Measurements from ENCODE around the gene EHF.
A peak's percentile ranks its signal among the peaks of the same experiment; 100 is the strongest.

The EHF gene

DNA sequence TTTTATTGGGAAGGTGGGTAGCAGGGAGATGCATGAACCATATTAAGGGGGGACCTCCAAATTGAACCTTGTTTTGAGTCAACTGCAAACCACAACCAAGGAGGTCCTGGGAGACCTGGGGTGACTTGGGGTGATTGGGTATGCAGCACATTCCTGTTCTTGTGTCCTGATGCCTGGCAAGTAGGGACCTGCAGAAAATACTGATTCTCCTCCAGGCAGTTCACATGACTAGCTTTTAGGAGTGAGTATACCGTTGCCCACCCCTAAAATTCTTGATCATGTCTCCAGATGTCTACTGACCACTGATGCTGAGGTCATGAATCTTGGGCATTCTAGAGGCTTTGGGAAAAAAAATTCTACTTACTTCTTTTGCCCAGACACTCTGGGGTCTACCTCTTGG is 6.3 kb downstream of the EHF start:
- no peak for DNase-seq

DNA sequence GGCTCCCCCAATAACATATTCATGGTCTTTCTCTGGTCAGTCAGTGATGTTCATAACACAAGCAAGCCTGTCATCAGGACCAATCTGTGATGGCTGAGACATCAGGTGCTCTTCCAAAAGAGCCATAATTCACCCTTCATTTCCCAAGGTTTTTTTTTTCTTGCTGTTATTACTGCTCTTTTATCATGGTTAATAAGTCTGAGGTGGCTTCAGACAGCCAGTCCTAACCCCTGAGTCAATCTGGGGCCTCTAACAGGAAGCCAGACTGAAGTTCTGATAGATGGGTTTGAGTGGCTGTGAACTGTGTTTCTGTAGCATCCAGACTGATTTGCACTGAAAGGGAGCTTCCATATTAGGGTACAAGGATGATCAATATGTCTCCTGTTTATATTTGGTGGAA is 8.8 kb downstream of the EHF start:
- DNase-seq: no peak

DNA sequence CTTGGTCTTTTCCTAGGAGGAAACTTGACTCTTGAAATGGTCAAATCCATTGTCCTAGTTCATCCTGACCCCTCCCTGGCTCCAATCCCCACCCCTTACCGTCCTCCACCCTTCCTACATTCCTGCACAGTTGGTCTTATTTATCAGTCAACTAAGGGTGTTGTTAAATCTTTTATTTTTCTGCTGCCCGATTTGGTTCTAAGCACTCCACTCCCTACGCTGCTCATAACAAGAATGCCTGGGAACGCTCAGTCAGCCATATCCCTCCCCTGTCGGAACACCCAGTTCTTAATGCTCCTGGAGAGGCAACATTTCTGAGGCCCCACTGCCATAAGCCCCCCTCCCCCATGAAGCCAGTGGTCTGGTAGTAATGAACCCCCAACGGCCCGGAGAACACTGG is 9.7 kb downstream of the EHF start:
- DNase-seq: no peak

DNA sequence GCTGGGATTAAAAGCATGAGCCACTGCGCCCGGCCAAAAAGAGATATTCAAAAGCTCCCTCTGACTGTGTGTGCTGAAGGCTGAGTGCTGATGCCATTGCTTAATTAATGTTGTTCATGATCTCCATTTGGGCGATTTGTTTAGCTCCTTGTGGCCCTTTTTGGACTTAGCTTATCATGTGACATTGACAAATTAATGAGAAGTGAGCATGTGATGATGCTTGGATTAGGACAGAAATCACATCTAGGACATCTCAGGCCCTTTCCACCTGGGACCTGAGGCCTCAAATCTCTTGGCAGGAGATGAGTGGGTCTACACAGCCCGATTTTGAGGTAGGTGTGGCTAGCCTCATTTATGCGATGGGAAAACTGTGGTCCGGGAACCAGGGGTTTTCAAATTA is 10.4 kb downstream of the EHF start:
- DNase-seq: no peak

DNA sequence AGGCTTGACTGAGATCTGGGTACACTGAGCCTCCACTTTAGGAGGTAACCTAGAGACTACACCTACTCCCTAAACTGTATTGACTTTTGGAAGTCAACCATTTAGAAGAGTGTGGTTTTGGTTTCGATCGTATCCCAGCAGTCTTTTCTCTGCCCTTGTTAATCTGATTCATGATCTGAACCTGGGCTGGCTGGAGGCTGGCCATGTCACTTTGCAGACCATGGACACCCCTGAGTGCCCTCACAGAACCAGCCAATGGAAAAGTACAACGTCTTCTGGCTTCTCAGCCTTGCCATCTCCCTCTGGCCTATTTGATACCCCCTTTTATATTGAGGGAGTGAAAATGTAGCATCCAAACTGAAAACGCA is 10.8 kb downstream of the EHF start:
- DNase-seq: peak; percentile 55

DNA sequence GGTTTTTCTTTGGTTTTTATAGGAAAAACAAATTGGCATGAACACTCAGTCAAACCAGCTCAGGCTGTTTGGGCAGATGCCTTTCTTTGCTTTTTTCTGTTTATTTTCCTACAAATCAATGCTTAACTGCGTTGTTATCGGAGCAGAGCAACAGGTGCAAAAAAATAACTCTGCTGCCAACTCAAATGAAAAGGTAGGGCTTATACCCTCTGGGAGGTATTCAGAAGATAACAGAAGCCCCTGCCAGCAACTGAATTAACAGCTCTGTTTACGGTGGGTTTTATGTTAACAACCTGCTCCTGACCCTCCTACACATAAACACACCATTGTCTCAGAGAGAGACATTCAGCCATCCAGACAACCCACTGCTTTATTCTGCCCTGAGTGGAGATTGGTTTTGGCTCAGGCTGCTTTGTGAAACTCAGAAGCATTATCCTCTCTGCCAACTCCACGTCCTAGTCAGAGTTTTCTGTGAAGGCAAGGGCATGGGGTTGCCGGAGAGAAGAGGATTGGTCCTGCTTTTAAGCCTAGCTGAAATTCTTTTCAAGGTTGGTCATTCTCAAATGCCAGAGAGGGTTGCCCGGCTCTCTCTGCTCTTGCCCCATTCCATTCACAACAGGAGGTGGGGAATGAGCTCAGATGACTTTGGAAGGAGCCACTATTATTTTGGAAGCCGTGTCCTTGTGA is 11.4 kb downstream of the EHF start:
- DNase-seq: peak; percentile 64

DNA sequence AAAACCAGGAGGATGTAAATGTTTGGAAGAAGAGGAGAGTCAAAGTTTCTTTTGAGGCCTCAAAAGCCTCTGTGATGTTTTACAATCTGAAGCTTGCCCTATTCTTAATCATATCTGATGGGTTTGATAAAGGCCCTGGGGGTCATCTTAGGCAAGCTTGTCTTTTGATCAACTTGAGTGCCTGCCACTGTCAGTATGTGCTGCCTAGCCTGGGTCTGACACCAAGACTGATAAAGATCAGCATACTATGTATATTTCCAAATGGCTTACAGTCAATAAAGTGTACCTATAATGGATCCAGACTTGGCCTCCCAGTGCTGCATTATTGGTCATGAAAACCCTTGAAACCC is 12.7 kb downstream of the EHF start:
- DNase-seq: no peak

DNA sequence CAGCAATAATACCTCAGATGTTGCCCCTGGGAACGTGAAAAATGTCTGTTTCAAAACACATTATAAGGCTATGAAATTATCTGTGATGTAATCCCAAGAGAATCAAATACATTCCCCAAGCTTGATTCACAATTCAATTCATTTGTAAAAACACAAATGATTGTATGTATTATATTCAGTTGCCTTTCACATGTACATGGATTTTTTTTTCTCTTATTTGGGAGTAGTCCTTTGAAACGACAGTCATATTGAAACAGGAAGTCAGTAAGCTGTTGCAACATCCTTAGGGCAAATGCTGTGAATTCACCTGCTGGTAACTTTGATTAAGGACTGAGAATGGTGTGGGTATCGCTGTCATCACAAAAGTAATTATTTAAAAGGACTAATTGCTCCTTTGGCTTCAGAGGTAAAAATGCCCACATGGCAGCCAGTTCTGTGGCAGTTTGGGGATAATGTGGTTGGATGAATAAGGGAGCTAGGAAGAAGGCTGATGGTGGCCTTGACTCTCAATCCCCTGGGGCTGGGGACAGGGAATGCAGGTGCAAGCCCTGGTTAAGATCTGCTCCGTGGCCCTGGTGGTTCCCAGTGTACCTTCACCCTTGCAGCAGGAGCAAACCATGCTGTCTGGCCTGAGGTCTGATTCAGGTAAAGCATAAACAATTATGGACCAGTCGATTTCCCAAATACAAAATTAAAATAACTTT is 13.2 kb downstream of the EHF start:
- no peak for DNase-seq

DNA sequence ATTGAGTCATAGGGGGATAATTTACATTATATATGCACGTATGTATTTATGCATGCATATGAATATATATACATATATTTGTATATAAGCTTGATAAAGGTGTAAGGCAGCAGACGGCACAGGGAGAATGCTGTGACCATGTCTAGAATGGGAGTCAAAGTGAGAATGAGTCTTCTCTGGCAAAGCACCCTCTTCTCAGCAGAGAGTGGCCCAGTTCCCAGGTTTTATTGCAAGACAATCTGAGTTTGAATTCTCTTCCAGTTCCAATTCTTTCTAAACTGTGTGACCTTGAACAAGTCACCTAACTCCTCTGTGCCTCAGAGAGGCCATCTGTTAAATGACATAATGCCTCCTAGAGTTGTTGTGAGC is 13.8 kb downstream of the EHF start:
- DNase-seq: no peak

DNA sequence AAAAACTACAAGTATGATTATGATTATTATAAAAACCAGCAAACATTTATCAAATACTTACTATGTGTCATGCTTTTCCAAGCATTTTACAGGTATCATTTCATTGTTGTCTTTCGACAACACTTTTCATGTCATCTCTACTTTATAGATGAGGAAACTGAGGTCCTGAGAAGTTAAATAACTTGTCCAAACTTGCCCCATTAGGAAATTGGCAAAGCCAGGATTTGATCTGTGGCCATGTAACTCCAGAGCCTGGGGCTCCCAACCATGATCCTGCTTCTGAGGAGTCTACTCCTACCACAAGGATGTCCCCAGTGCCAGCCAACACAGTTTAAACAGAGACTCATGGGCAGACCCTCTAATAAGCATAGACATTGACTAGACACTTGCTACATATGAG is 15.2 kb downstream of the EHF start:
- no peak for DNase-seq

DNA sequence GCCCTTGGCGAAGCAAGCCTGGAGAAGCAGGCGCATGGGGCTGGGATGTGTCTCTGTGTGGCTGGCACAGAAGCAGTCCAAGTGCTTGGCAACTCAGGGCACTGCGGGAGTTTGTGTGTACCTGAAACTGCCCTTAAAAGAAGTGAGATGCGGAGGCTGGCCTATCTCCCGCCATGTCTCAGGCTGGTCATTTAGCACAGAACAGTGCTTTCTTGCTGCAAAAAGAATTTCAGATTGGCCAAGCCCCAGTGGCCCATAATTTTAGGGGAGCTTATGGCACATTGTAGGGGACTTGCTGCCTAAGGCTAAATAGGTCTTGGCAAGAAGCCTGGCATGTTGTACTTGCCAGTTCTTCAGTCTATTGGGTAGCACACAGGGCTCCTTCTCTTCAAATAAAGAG is 16.4 kb downstream of the EHF start:
- DNase-seq: no peak

DNA sequence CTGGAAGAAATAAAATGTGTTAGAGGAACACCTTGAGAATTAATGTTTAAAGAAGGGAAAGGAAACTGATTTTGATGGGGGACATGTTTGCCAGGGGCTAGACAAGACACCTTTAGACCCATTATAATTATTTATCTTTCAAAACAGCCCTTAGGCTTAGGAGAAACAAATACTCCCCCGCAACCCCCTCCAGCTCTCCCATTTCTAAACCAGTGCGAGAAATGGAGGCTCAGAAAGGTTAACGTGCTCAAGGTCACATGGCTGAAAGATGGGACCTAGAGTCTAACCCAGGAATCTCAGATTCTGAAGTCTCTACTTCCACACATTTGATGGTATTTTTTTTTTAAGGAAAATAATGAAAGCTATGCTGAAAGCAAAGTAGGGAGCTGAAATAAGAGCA is 18.0 kb downstream of the EHF start:
- DNase-seq: no peak

DNA sequence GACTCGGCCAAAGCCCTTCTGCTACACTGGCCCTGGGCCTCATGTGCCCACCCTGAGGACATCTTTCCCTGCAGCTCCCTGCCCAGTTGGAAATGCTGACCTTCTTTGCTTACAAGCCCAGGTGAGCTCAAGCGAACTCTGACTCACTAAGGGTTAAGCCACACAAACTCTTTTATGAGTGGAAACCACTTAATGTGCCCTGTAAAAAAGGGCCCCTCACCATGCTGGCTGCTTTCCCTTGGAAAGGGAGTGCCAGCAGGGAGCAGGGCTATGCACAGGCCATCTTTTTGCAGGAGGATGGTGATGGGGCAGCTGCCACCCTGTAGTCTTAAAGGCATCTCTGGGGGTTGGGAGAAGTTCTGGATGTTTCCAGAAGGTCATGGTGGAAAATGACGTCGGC is 18.7 kb downstream of the EHF start:
- no peak for DNase-seq

DNA sequence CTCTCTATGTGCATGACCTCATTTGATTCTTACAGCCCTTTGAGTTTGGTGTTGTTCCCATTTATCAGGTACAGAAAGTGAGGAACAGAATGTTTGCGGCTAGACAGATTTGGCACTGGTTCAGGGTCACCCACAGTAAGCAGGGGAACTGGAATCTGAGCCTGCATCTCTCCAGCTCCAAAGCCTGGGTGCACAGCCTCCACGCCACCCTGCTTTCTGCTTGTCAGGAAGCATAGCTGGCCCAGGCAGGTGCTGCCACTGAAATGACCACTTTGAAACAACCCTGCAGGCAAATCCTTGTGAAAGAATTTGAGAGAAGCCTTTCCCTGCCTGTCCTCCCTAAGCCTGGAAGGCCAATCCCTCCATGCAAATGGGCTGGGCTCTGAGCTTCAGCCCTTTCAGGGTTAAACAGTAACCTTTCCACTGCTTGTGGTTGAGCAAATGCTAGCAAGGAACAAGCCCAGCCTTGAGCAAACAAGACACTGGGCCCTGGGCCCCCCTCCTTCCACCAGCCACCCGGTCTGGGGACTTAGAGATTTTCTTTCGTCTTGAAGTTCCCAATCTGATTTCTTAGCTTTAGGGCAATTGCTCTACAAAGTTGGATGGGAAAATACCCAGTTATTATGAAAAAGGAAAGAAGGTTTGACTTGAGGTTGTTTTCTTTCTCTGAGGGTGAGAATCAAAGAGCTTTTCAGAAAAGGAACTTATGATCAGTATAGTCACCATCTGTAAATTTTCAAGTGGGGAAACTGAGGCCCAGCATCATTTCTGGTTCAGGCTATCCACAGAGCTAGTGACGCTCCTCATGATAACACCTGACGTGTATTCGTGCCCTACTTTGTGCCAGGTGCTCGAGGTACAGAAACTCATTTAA is 19.4 kb downstream of the EHF start:
- DNase-seq: no peak

DNA sequence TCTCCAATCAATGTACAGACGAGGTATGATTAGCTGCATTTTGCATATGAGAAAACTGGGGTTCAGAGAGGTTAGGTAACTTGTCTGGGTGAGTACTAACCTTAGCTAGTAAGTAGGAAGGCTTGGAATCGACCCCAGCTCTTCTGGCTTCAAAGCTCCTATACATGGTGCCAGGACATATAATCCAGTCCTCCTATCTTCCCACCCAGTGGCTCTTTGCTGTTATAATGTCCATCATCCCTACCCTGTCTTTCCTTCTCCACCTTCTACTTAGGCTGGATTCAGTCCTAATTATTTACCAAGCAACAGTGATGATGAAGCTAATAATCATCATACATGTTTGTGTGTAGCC is 20.0 kb downstream of the EHF start:
- DNase-seq: no peak

DNA sequence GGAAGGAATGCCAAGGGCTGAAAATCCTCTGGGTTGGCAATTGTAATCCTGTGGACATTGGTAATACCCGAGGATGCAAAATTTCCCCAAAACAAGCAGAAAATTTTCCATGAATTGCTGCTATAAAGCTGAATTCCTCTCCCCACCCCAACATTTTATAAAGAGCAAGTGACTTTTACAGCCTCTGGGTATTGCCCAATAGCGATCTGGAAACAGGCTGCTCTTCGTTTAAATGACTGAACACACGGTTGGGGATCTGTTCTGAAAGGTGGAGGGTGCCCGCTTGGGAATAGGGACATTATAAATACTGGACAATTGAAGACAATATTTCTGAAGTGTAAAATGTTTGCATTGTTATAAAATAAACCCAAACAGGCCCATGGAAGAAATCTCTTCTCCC is 20.6 kb downstream of the EHF start:
- DNase-seq: no peak

DNA sequence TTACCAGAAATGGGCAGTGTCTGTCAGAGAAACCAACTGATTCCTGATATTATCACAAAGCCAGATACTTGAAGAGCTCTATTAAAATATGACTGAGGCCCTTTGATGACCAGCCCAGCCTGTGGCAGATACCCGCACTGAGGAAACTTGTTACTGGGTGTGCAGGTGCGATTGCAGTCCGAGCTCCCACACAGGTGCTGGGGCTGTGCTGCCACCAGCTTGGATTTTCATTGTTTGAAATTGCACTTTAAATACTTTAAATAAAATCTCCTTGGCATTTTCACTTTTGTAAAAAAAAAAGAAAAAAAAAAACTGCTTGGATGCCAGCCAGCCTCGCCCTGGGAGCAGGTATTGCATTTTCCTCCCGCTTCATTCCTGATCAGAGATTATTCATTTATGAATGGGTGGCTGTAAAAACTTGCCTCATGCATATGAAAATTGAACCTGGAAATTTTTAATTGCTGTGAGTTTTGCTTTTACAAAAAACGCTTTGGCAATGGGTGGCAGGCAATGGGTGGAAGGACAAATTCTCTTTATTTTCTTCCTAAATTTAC is 21.2 kb downstream of the EHF start:
- no peak for DNase-seq

DNA sequence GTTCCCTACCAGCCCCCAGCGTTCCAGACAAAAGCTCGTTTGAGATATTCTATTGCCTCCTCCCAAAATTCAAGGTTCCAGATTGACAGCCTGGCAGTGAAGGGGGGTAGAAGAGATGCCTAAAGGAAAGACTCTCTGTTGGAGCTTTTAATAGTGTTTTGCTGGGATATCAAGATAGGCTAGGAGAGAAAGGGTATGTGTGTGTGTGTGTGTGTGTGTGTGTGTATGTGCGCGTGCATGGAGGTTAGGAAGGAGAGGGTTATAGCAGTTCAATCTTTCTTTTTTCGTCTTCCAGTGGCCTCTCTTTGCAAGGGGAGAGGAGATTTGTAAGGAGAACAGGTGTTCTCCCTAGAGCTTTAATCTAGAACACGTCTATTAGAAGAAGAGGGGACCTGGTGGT is 22.0 kb downstream of the EHF start:
- DNase-seq: no peak

DNA sequence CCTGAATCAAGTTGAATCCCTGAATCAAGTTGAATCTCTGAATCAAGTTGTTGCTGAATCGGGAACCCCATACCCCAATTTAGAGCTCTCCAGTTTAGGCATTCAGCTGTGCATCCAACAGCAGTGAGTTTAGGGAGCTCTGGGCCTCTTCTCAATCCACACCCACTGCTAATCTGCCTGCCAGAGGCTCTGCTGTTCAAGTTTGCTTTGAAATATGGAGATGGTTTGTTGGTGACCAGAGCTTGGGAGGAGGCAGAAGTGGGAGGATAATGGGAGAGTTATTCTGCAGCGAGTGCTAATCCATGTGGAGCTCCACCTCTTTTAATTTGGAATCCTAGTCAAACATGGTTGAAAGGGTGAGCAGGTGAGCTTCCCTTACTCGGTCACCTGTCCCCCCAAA is 22.4 kb downstream of the EHF start:
- DNase-seq: no peak

DNA sequence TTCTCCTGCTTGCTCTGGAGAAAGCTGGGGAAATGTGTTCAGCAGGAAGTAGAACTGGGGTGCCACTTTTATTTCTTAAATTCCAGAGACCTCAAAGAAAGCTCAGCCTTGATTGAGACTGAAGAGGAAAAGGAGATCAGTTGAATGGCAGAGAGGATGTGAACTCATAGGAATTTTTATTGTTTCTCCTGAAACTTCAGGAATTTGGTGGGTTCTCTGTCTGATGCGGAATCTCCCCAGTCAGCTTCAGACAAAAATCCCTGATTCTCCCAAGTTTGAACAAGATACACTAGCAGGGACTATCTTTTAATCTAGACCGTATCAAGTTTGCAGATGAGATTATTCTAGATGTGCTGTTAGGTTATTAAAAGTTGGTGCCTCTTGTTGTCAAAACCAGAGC is 23.0 kb downstream of the EHF start:
- no peak for DNase-seq

DNA sequence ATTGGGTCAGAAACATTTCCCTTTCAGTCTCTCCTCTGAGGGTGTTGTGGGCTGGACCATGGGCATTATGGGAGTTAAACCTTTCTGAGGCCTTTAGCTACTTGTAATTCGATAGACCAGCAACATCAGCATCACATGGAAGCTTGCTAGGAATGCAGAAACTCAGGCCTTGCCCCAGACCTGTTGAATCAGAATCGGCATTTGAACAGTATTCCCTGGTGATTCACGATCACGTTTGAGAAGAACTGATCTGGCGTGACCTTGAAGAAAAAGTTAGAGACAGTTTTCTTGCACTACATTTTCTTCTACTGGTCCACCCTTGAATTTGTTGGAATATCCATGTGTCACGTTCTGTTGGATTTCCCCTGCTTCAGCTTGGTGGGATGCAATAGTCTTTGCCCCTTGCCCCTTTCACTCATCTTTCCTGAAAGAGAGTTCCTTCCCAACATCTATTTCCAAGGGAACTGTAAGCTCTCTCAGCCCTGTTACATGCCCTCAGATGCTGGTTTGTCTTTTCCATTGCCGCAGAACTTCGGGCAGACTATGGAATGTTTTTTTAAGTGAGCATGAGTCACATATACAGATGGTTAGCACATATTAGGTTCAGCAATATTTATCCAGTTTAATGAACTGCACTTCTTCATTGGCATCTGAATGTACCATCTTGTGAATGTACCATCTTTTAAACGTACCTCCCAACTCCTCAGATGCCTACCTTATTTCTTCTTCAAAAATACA is 23.9 kb downstream of the EHF start:
- no peak for DNase-seq

DNA sequence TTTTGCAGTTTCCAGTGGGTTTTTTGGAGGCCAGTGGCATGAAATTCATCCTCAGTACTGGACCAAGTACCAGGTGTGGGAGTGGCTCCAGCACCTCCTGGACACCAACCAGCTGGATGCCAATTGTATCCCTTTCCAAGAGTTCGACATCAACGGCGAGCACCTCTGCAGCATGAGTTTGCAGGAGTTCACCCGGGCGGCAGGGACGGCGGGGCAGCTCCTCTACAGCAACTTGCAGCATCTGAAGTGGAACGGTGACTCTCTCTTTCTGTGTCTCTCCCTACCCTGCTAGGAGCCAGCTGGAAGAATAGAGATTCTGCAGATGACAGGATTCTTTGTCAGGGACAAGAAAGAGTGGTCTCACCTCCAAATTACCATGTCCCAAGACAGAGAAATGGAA is 25.5 kb downstream of the EHF start:
- no peak for DNase-seq

DNA sequence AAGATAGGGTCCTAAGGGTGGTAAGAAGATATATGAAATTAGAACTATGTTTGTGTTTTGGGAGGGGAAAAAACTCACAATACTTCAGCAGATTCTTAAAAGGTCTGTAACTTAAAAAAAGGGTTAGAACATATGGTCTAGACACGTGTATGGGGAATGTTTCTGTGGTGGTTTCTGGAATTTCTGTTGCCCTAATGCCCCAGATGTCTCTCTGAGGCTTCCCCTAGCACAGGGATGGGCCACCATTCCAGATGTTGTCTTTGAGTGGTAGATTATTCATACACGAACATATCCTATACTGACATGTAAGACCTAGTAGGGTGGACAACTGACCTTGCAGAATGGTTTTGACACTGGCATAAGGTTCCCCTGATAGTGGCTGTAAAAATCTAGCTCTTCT is 26.2 kb downstream of the EHF start:
- no peak for DNase-seq
